Stimulated activated CD4-positive, alpha-beta T cell treated with anti-CD3 and anti-CD28 coated beads, Interleukin-1b, Interleukin-23, amount 100 ng/mL, for 4 hours (primary cell): ENCODE results near the gene EMP2.

Experiments
- DNase-seq, 2 donors: peaks; one replicate each; pipeline ENCODE4 v3.0.0-alpha.2; 2020; ENCODE audit warnings: low read depth in 2 of 2

EMP2 gene

DNA sequence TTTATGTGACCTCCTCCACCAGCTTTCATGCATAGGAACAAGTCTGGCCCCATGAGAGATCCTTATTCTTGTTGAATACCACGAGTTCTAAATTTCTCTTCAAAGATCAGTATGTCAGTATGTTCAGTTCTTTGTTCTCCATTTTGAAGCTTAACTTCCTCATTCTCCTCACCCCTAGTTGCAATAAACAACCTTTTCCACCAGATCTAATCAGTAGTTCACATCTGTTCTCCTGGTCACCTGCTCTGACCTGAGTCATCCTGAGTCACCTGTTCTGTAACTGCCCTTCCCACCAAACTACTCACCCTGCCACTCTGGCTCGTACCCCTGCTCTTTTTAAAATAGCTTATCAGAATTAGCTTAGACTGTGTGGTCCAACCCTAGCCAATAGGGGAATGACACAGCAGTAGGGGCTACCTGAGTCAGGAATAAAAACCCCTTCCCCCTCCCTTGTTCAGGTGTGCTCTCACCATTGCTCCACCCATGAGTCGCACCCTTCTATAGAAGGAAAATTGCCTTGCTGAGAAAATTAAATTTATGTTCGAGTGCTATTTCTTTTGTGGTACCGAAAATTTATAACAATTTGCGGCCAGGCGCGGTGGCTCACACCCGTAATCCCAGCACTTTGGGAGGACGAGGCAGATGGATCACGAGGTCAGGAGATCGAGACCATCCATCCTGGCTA is 94.6 kb downstream of the EMP2 start:
- DNase-seq: no peak

- no peak for DNase-seq
Measured at GRCh38 chr16:10485159-10485558, 95.2 kb downstream of the EMP2 start.

DNA sequence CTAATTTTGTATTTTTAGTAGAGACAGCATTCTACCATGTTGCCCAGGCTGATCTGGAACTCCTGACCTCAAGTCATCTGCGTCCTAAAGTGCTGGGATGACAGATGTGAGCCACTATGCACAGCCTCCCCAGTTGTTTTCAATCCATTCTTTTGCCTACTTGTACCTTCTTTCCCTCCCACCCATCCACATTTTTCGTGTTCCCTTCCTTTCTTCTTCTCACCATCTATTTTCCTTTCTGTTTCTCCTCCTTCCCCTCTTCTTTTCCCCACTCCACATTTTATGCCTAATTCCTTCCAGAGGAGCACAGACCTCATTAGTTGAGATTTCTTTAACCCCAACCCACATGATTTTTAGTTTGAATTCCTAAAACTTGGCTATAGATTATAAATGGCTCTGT is 100.2 kb downstream of the EMP2 start:
- no peak for DNase-seq
